Tongue (tissue), 2 donors: ENCODE data around the gene SRSF1. TPM values are rescaled to one million over a fixed set of nuclear protein-coding genes. Genes with fewer than 3 reads are reported as not detected.
A peak's percentile ranks its signal among the peaks of the same experiment; 100 is the strongest.
"Not testable (repeated sequence)": the region's sequence is repeated elsewhere in the genome, so short reads cannot be mapped to it uniquely, and the experiment has no call there.

ENCODE experiments used
- DNase-seq: peaks from one replicate; pipeline ENCODE4 v3.0.0-alpha.2; 2015
- total RNA-seq: library from RNA; depleted of rRNA; stranded (reverse); fragments of >200 nt; gene quantifications from one replicate; pipeline ENCODE4 v1.2.3, GENCODE V29; 2014

The SRSF1 gene
- total RNA-seq, 1 donor from 2014 or later: 268 TPM

- DNase-seq: no peak
Measured at GRCh38 chr17:57990037-57990436, 17.0 kb downstream of the SRSF1 start.

GRCh38 chr17:57988301-57989250, 18.5 kb downstream of the SRSF1 start:
- peak; percentile 88 for DNase-seq

- DNase-seq: peak; percentile 88
Measured at GRCh38 chr17:57987581-57988300, 19.3 kb downstream of the SRSF1 start, which contains the start of gene VEZF1. Gene VEZF1 (minus strand): TSS chr17:57988254. CDS start chr17:57988111, 143 bp downstream.

GRCh38 chr17:57986841-57987580, 20.0 kb downstream of the SRSF1 start:
- peak; percentile 84 for DNase-seq

GRCh38 chr17:57985675-57985974, 21.4 kb downstream of the SRSF1 start:
- no peak for DNase-seq

GRCh38 chr17:57984936-57985674, 21.9 kb downstream of the SRSF1 start:
- no peak for DNase-seq

GRCh38 chr17:57984261-57984890, 22.7 kb downstream of the SRSF1 start:
- no peak for DNase-seq

GRCh38 chr17:57983446-57983845, 23.6 kb downstream of the SRSF1 start:
- DNase-seq: no peak

GRCh38 chr17:57982452-57983170, 24.4 kb downstream of the SRSF1 start:
- DNase-seq: no peak

GRCh38 chr17:57980522-57980921, 26.5 kb downstream of the SRSF1 start:
- no peak for DNase-seq

GRCh38 chr17:57979076-57979475, 28.0 kb downstream of the SRSF1 start:
- no peak for DNase-seq

GRCh38 chr17:57976594-57976993, 30.5 kb downstream of the SRSF1 start:
- DNase-seq: no peak

GRCh38 chr17:57975044-57975443, 32.0 kb downstream of the SRSF1 start:
- DNase-seq: no peak

GRCh38 chr17:57974053-57974824, 32.8 kb downstream of the SRSF1 start:
- not testable (repeated sequence) for DNase-seq

GRCh38 chr17:57972151-57972550, 34.9 kb downstream of the SRSF1 start:
- DNase-seq: no peak

- no peak for DNase-seq
Measured at GRCh38 chr17:57971572-57971971, 35.5 kb downstream of the SRSF1 start.

GRCh38 chr17:57970710-57971109, 36.3 kb downstream of the SRSF1 start:
- peak; percentile 40 for DNase-seq

- DNase-seq: no peak
Measured at GRCh38 chr17:57968456-57968855, 38.6 kb downstream of the SRSF1 start.

GRCh38 chr17:57966875-57967274, 40.2 kb downstream of the SRSF1 start:
- DNase-seq: no peak

GRCh38 chr17:57966246-57966645, 40.8 kb downstream of the SRSF1 start:
- DNase-seq: no peak
